ENCODE data around the gene IFT122.

Gene IFT122

DNA sequence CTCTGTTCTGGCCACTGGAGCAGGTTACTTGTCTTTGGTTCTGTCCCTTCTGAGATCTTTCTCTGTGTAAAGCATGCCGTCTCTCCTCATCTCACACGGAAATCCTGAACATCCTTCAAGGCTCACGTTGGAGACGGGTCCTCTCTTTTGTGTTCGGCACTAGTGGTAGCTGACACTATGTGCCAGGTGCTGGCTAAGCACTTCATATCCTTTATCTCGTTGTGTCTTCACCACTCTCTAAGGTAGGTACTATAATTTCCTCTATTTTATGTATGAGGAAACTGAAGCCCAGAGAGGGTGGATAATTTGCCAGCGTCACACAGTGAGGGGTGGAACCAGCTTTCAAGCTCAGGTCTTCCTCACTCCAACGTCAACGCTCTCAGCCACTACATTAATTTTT lies 1.2 kb downstream of the IFT122 start:
- DNase-seq (ENCODE audit: low spot score): no peak

DNA sequence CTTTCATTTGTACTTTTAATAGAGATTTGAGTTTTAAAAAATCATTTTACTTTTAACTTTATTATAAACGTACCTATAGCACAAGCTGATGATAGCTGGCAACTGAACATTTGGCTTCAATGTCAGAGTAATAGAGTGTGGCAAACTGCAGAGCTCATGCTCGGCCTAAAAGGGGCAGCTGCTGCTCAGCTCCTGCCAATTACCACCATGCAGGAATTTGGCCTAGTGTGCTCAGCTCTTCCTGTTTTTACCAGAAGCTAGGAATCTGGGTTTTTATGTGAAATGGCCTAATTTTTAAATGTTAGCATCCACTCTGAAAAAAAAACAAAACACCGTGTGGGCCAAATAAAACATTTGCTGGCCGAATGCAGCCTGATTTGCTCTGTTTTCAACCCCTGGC lies 1.8 kb downstream of the IFT122 start:
- DNase-seq (ENCODE audit: low spot score): no peak

DNA sequence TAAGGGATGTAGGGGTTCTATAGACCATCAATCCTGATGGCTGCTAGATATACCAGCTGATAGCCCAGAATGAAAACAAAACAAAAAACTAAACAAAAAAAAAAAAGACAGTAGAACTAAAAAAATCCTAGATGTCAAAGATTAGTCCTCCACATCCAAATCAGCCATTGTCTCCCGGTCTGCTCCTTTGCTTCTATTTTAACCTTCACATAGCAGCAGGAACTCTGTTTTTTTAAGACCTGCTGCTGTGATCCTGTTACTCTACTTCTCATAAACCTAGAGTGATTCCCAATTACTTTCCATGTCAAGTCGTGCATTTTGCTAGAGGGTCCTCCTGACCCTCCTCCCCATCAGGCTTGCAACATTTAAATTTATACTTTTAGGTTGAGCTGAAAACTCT lies 2.5 kb downstream of the IFT122 start:
- no peak for DNase-seq (ENCODE audit: low spot score)

DNA sequence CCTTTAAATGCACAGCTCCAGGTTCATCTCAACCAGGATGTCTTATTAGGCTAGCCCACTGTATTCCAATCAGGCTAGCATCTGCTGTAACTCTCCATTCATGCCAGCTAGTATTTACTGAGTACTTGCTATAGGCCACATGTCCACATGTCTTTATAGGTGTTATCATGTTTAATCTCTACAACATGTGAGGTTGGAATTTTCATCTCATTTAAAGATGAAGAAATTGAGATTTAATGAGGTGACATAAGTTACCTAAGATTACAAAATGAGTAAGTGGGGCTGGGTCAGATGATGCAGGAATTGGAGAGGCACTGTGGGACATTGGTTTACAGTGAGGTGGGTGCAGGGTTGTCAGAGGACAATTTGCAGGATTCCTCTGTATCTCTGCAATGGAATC lies 2.9 kb downstream of the IFT122 start:
- no peak for DNase-seq (ENCODE audit: low spot score)

DNA sequence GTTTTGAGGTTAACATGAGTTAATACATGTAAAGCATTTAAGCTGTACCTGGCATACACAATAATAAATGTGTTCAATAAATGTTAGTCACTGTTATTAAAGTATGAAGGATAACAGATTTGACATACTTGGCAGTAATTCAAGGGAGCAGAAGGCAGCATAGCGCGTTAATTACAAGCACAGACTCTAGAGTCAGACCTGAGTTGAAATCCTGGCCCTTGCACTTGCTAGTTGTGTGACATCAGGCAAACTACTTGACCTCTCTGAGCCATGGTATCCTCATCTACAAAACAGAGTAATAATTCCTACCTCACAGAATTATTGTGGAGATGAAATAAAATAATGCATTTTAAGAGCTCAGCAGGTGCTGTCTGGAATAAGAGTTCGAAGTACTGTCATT lies 5.4 kb downstream of the IFT122 start:
- DNase-seq (ENCODE audit: low spot score): no peak

DNA sequence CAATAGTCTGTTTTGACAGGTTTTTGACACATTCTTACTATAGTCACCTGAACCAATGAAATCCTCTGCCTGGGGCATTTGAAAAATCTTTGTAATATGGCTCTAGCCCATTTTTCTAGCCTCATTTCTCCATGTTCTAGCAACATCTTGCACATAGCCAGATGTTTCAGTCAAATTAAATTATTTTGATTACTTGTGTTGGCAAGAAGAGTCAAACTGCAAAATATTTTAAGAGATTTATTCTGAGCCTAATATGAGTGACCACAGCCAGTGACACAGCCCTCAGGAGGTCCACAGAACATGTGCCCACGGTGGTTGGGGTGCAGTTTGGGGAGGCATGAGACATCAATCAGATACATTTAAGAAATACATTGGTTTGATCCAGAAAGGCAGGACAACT lies 6.9 kb downstream of the IFT122 start:
- DNase-seq (ENCODE audit: low spot score): no peak

DNA sequence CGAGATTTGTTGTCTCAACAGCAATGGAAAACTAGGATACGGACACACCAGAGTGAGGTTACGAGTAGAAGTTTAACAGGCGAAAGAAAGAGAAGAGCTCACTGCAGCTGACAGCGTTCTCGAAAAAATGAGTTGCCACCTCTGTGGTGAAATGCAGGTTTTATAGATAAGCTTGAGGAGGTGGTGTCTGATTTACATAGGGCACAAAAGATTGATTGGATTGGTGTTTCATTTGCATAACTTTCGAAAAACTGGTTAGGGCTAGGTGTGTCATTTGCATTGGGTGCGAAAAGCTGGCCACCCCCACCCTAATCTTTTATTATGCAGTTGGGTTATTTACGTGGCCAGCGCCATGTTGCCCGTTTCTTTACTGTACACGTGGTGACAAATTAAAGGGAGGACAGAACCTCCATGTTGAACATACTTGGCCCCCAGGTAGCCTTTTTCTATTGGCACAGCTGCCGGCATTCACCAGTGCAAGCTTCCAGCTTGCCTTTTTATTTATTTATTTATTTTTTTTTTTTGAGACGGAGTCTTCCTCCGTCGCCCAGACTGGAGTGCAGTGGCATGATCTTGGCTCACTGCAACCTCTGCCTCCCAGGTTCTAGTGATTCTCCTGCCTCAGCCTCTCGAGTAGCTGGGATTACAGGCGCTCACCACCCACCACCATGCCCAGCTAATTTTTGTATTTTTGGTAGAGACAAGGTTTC lies 8.3 kb downstream of the IFT122 start:
- DNase-seq (ENCODE audit: low spot score): no peak

DNA sequence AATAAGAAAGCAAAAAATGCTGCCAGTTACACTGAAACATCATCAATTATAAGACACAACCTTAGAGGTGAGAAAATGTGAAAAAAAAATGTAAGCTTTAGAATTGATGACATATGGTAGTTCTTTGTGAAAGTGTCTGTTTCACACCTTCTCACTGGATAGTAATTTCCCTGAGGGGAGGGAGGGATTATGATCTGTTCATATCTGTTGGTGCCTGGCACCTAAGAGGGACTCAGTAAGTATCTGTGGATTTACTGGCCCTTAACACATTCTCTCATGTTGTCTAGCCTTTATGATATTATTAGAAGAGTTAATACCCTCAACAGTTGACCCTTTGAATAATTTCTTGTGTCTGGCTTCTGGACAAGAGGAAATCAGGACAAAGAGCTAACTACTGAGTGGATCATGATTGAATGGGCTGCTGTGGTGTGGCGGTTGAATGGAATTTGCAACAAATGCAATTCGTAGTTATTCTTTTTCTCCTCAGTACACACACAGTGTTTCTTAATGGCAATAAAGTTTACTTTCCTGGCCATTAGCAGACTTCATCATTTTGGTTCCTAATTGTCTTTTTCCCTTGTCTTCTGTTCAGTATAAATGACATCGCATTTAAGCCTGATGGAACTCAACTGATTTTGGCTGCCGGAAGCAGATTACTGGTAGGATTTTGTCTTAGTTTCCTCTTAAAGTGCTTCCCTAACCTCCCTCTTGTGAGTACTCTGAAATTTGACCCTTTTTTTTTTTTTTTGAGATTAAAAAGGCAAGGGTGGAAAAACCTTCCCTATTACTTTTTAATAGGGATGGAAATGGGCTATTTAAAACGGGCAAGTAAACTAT lies 9.5 kb downstream of the IFT122 start:
- DNase-seq (ENCODE audit: low spot score): no peak

DNA sequence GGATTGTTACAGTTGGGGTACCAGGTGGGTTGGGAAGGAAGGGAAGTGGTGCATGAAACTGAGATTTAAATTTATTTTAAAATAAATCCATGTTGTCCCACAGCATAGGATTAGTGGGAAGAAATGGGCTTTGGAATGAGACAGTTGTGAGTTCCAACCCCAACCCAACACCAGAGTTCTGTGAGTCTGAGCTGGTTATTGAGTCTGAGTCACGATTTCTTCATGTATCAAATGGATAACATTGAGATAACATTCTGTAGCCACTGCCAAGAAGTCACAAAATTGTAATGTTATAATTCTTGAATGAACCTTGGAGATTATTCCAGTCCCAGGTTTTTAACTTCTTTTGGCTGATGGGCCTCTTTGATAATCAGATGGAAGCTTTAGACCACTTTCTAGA lies 13.7 kb downstream of the IFT122 start:
- no peak for DNase-seq (ENCODE audit: low spot score)

DNA sequence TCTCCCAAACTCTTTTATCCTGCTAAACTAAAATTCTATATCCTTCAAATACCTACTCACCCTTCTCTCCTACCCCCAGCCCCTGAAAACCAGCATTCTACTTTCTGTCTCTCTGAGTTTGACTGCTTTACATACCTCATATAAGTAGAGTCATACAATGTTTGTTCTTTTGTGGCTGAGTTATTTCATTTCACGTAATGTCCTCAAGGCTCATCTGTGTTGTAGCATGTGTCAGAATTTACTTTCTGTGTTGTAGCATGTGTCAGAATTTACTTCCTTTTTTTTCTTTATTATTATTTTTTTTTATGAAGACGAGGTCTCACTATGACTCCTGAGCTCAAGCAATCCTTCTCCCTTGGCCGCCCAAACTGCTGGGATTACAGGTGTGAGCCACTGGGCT lies 20.1 kb downstream of the IFT122 start:
- DNase-seq (ENCODE audit: low spot score): no peak

DNA sequence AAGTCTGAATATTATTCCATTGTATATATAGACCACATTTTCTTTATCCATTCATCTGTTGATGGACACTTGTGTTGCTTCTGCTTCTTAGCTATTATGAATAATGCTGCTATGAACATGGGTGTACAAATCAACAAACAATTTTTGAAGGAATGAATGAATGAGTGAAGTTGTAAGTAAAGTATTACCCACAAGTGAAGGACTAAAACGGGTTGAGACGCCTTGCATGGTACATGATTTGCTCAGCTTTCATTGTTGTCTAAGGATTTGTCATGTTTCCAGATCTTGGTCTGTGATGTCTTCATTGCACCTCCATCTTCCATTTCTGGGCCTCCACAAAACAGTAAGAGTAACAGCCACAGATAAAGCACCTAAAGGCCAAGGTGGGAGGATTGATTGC lies 20.5 kb downstream of the IFT122 start:
- DNase-seq (ENCODE audit: low spot score): no peak

DNA sequence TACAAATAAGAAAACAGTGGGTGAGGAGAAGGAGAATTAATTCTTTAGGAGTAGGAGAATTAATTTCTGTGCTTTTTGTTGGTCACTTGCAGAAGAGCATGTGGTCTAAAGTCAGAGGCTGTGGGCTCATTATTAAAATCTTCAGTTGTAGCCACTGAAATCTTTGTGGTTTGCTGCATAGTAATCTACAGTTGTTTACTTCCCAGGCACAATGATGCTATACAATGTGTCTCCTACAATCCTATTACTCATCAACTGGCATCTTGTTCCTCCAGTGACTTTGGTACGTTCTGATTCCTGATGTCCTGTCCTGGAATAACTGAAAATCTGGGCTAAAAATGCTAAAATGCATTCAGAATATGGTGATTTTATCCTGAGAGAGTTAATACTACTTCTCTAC lies 21.0 kb downstream of the IFT122 start:
- no peak for DNase-seq (ENCODE audit: low spot score)

DNA sequence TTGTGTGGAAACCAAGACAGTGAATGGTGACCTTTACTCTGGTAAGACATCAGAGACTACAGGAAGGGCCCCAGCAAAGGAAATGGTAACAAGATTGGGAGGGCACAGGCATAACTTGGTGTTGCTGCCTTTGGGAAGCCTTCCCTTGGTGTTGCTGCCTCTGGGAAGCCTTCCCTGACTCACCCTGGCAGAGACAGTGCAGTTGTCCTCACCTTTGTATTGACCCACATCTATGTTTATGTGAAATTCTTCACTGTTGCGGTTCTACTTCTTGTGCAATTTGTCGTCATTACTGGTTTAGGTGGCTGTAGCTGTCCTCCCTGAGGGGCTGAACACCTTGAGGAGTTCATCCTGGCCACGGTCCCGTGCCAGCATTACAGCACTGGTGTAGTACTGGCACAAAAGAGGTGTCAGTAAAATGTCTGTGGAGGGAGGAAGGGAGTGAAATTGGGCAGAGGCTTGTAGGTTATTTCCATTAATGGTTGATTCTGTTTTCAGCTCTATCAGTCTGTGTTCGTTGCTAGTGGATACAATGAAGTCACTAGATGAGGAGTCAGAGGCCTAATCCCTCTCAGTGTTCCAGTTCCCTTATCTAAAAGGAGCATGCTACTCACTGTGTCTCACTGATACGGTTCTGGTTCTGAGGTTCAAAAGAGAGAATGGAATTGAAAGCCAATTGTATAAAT lies 21.6 kb downstream of the IFT122 start:
- no peak for DNase-seq (ENCODE audit: low spot score)

DNA sequence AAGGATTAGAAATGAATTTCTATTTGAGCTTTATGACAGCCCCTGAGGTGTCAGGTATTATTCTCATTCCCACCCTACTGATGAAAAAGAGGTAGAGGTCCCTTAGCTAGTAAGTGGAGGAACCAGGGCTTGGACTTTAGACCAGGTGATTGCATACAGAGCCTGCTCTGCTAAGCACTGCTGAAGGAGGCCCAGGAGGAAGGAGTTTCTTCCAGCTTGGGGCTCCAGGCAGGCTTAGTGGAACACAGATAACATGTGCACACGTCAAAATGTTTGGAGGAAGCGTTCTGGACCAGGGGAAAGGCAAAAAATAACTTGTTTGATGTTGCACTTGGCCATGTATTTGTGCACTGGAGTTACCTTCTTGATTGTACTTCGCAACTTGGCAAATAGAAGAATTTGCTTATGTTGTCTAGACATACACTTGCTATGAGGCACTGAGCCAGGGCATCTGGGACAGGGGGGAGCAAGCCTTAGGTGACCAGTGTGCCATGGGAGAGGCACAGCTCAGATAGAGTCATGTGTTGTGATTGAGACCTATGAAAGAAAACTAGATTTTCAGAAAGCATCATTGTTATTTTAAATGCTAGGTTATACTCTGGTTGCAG lies 22.4 kb downstream of the IFT122 start:
- no peak for DNase-seq (ENCODE audit: low spot score)

DNA sequence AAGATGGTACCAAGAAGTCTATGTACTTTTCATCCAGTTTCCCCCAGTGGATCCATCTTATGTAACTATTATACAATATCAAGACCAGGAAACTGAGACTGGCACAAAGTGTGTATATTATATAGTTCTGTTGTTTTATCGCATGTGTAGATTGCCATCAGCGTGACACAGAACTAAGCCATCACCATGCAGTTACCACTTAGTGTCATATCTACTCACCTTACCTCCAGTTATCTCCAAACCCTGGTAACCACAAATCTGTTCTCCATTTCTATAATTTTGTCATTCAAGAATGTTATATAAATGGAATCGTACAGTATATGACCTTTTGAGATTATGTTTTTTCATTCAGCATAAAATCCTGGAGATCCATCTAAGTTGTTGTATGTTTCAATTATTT lies 23.1 kb downstream of the IFT122 start:
- no peak for DNase-seq (ENCODE audit: low spot score)

DNA sequence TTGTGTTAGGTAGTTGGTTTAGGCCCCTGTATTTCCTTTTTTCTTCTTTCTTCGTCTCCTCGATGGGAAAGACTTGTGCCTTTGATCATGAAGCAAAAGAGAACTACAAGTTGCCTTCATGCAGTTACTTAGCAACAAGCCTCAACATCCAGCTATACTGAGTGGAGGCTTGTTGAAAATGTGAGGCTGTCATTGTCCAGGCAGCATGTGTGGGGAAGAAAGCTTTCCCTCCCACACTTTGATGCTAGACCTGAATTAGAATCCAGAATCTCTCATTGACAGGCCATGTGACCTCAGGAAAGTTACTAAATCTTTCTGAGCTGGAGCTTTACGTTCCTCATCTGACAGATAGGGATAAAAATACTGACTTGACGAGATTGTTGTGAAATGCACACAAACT lies 23.7 kb downstream of the IFT122 start:
- no peak for DNase-seq (ENCODE audit: low spot score)

DNA sequence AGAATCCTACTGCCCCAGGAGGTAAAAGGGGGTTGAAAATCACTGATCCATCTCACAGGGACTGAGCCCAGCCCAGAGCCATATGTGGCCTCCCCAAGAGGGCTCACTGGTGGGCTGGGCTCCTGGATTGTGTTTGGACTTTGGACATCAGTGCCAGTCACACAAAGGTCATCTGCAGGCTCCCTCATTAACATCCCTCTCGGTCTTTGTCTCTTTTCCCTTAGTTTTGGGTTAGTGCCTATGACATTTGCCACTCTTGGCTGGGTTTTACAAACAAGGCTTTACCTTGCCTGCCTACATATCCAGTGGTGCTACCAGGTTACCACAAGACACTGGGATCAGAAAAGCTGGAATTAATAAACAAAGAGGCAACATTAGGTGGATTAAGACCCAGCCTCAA lies 27.9 kb downstream of the IFT122 start:
- no peak for DNase-seq (ENCODE audit: low spot score)

DNA sequence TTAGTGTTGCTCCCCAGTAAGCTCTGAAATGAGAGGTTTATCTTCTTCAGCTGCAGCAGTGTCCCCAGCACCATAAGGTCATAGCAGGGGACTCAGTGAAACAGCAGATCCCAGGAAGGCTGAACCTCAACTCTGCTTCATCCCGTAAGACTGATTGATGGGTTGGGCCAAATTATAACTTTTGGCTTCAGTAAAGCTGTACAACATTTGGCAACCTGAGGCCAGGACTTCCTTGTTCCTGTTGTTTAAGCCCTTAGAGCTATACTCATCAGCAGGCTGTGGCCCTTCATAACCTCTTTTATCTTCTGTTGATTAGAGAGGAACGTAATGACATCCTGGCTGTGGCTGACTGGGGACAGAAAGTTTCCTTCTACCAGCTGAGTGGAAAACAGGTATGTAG lies 29.0 kb downstream of the IFT122 start:
- DNase-seq (ENCODE audit: low spot score): no peak

DNA sequence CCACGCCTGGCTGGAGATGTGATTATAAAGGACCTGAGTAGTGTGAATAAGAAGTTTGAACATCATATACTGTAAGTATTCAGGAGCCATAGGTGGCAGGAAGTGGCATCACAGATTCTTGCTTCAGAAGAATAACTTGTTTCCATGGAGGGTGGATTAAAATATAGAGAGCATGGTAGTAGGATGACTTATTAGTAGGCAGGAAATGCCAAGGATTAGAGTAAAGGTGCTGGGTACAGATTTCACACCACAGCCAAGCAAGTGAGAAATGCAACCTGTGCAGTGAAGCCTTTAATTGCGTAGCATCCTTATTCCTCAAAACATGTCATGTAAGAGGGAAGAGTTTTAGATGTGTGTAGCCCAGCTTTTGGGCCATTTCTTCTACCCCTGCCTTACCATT lies 30.8 kb downstream of the IFT122 start:
- no peak for DNase-seq (ENCODE audit: low spot score)

DNA sequence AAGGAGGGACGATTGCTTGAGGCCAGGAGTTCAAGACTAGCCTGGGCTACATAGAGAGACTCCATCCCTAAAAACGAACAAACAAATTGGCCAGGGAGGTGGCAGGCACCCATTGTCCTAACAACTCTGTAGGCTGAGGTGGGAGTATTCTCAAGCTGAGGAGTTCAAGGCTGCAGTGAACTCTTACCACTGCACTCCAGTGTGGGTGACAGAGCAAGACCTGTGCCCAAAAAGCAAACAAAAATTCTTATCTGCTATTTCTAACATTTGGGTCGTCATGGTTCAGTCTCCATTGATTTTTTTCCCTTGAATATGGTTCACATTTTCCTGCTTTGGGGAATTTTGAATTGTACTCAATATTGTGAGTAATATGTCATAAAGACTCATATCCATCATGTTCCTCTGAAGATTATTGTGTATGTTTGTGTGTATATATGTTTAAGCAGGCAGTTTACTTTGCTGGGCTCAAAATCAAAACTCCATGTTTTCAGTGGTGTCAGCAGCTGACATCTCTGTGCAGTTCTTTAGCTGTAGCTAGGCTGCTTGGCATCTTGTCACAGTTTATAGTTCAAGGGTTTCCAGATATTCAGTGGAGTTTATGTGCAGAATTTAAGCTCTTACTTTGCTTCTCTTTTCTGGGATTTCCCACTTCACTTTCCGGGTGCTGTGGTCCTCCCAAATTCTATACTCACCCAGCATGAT lies 33.2 kb downstream of the IFT122 start:
- DNase-seq (ENCODE audit: low spot score): no peak

DNA sequence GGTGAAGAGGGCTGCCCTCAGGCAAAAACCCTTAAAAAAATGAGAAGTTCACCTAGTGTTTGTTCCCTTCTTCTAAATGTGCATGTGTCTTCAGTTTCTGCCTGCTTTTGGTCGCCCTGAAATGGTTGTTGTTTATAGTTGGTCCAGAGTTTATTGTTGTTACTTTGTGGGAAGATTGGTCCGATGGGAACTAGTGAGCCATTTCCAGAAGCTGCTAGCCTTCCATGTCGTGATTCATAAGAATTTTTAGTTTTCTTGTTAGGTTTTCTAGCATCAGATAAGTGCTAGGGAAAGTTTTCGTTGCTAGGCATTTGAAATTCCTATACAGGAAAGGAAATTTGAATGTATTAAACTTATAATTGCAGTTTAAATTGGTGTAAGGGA lies 33.7 kb downstream of the IFT122 start:
- no peak for DNase-seq (ENCODE audit: low spot score)
